Type B pancreatic cell (in vitro differentiated cells): ENCODE results near the gene LEFTY2. TPM values are rescaled to one million over a fixed set of nuclear protein-coding genes. Genes with fewer than 3 reads are reported as not detected.
"Not testable (repeated sequence)": the region's sequence is repeated elsewhere in the genome, so short reads cannot be mapped to it uniquely, and the experiment has no call there.

ENCODE experiments used
- DNase-seq: peaks from one replicate; pipeline ENCODE4 v3.0.0; 2021; ENCODE audit warnings: mixed read lengths; ENCODE audit not compliant: unreplicated experiment; ENCODE audit errors: extremely low spot score
- H3K27ac Mint-ChIP-seq: 2 replicates; pipeline ENCODE4 v1.8.0; 2021; ENCODE audit warnings: mild to moderate bottlenecking, mixed read lengths
- H3K27me3 Mint-ChIP-seq: 2 replicates; pipeline ENCODE4 v1.8.0; 2021; ENCODE audit warnings: mixed read lengths
- H3K36me3 Mint-ChIP-seq: 2 replicates; pipeline ENCODE4 v1.8.0; 2021; ENCODE audit warnings: mixed read lengths
- H3K4me1 Mint-ChIP-seq: one replicate; pipeline ENCODE4 v1.8.0; 2021; ENCODE audit warnings: mixed read lengths; ENCODE audit not compliant: unreplicated experiment
- H3K4me3 Mint-ChIP-seq: 2 replicates; pipeline ENCODE4 v1.8.0; 2021; ENCODE audit warnings: mild to moderate bottlenecking, mixed read lengths
- H3K9me3 Mint-ChIP-seq: 2 replicates; pipeline ENCODE4 v1.8.0; 2021; ENCODE audit warnings: mixed read lengths
- CTCF ChIP-seq: fragments of 200-600 bp; sonication (generic); conservative IDR thresholded peaks from 2 replicates; pipeline ENCODE4 v1.5.0; 2021; ENCODE audit warnings: antibody characterized with exemption, mild to moderate bottlenecking
- total RNA-seq: library from RNA; stranded (reverse); gene quantifications from 2 replicates; pipeline ENCODE4 v1.2.1, GENCODE V29; 2021; ENCODE audit warnings: low replicate concordance

LEFTY2 gene
- total RNA-seq, 1 donor from 2014 or later, result not detected

GRCh38 chr1:225941942-225942222 is 862 bp upstream of the LEFTY2 start:
- Mint-ChIP-seq H3K36me3 (no peaks in the 10 kb centered on the region), H3K27me3 (peaks cover 13% of the 10 kb centered on the region), H3K4me1 (peaks cover 12% of the 10 kb centered on the region), H3K27ac (peak overlapping the region; percentile 48), H3K4me3 (no peak overlapping the region), H3K9me3 (no peaks in the 10 kb centered on the region)
- no peak for DNase-seq
- TF ChIP-seq CTCF, result no peak

DNA sequence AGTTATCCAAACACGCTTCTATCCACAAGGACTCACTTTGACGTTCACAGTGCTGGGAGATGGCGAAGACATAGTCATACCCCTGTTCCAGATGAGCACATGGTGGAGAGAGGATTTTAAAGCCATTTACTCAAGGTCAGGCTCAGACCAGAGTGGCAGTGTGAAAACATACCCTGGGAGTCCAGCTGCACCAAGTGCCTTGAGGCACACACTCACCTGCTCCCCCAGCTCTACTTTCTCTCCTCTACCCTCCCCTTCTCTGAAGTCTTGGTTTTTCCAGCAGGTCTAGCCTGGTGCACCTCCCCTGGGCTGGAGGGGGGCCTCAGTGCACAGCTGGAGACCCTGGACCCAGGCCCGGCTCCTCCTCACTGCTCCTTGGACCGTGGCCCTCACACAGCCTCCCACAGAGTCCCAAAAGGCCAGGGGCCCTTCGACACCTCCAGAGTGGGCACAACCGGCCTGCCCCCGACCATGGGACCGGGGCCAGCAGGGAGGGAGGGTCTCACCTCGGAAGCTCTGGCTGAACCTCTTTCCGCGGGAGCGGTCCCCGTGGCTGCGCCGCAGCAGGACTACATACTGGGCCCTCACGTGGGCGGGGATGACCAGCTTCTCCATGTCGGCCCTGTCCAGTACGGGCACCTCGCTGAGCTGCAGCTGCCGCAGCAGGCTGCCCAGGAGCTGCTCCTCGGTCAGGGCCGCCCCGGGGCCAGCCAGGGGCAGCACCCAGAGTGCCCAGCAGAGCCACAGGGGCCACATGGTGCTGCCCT is 452 bp downstream of the LEFTY2 start:
- Mint-ChIP-seq H3K4me1 (peaks cover 13% of the 10 kb centered on the region), H3K27ac (no peak overlapping the region)
- no peak for TF ChIP-seq CTCF

GRCh38 chr1:225939939-225940310 is 1.1 kb downstream of the LEFTY2 start:
- not testable (repeated sequence) for DNase-seq, H3K9me3 Mint-ChIP-seq, H3K4me1 Mint-ChIP-seq, H3K36me3 Mint-ChIP-seq, H3K27ac Mint-ChIP-seq, H3K27me3 Mint-ChIP-seq
- H3K4me3 Mint-ChIP-seq, result peak overlapping the region; percentile 52

More for the DNA sequence above, 452 bp downstream of the LEFTY2 start:
- Mint-ChIP-seq H3K9me3 (no peaks in the 10 kb centered on the region), H3K4me3 (peak overlapping the region; percentile 52), H3K27me3 (peaks cover 8% of the 10 kb centered on the region), H3K36me3 (no peaks in the 10 kb centered on the region)
- DNase-seq, result no peak

- H3K9me3 Mint-ChIP-seq, H3K4me3 Mint-ChIP-seq, H3K36me3 Mint-ChIP-seq, H3K27me3 Mint-ChIP-seq, H3K27ac Mint-ChIP-seq, H3K4me1 Mint-ChIP-seq, DNase-seq: not testable (repeated sequence)
These were observed 1.7 kb downstream of the LEFTY2 start for GRCh38 chr1:225939097-225939938.

DNA sequence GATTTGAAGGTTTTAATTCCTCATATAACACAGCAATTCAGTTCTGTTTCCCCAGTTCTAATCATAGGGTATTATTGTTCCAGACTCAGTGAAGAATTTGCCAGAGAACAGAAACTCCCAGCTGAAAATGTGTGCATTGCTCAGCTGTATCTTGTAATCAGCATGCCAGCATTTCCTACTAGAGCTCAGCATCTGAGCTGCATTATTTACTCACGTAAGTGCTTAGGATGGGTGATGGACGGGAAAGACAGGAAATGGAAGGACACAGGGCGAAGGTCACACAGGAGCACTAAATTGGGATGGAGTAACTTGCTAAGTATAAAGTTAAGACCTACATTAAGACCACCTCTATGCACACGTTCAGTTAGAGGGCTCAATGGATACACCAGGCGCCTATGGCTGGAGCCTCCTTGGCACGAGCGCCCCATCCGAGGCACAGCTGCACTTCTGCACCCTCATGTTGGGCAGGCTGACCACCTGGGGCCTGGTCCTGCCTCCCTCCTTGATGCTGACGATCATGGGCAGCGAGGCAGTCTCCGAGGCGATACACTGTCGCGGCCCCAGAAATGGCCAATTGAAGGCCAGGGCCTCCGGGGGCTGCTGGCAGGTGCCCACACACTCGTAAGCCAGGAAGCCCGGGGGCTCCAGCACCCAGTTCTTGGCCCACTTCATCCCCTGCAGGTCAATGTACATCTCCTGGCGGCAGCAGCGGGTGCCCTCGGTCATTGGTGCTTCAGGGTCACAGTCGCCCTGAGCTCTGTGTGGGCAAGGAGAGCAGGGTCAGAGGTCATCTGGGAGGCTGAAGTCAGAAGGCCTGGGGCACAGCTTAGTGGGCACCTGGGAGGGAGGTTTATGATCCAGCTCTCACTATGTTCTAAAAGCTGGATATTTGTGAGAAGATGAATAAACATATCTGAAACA is 3.7 kb downstream of the LEFTY2 start:
- no peaks in the 10 kb centered on the region for H3K9me3 Mint-ChIP-seq
- H3K4me1 Mint-ChIP-seq, result peaks cover 8% of the 10 kb centered on the region
- no peaks in the 10 kb centered on the region for H3K36me3 Mint-ChIP-seq
- no peak for TF ChIP-seq CTCF
- H3K4me3 Mint-ChIP-seq, result no peak overlapping the region
- DNase-seq, result no peak
- H3K27ac Mint-ChIP-seq, result no peak overlapping the region
- H3K27me3 Mint-ChIP-seq, result peaks cover 8% of the 10 kb centered on the region

DNA sequence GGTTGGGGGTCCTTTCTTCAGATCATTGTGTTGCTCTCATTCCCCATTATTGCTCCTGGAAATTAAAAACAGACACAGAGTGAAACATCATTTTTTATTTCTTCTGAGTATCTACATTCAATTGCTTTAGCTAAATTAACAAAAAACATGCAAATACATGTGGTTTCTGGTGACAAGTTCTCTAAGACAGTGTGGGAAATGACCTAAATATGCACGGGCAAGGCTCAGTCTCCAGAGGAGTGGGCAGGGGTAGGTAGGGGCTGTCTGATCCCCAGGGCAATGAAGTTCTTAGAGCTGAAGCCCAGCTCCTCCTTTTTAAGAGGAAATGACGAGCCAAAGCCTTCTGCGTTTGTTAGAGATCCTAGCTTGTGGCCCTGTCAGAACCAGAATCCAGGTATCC is 4.5 kb downstream of the LEFTY2 start:
- no peak for TF ChIP-seq CTCF
- H3K36me3 Mint-ChIP-seq, result no peaks in the 10 kb centered on the region
- no peak overlapping the region for H3K4me3 Mint-ChIP-seq
- H3K9me3 Mint-ChIP-seq, result no peaks in the 10 kb centered on the region
- H3K27ac Mint-ChIP-seq, result no peak overlapping the region
- no peak for DNase-seq
- H3K27me3 Mint-ChIP-seq, result peaks cover 8% of the 10 kb centered on the region
- peaks cover 8% of the 10 kb centered on the region for H3K4me1 Mint-ChIP-seq

- not testable (repeated sequence) for H3K4me1 Mint-ChIP-seq, H3K9me3 Mint-ChIP-seq, H3K27ac Mint-ChIP-seq, H3K4me3 Mint-ChIP-seq, DNase-seq, H3K27me3 Mint-ChIP-seq, H3K36me3 Mint-ChIP-seq
These were observed 4.9 kb downstream of the LEFTY2 start for GRCh38 chr1:225936086-225936485.
